ENCODE data around the gene GP5. TPM values are rescaled to one million over a fixed set of nuclear protein-coding genes. Genes with fewer than 3 reads are reported as not detected.

Gene GP5
- polyA plus RNA-seq, 3 donors from 2014 or later = 0.20 to 0.37 TPM; not detected in 1

GRCh38 chr3:194380326-194380725, 18.7 kb downstream of the GP5 start:
- Mint-ChIP-seq H3K27me3 (ENCODE audit: low read depth in 3 of 3) (peaks cover 2 to 8% (median 5%) of the 10 kb centered on the region in 3 donors), H3K4me1 (no peaks in the 10 kb centered on the region), H3K4me3 (no peak overlapping the region)

GRCh38 chr3:194379651-194380050, 19.4 kb downstream of the GP5 start:
- peaks cover 2 to 7% (median 2%) of the 10 kb centered on the region in 3 donors for H3K27me3 Mint-ChIP-seq (ENCODE audit: low read depth in 3 of 3)
- DNase-seq = no peak
- H3K4me1 Mint-ChIP-seq = no peaks in the 10 kb centered on the region
- no peaks in the 10 kb centered on the region for H3K9me3 Mint-ChIP-seq
- no peaks in the 10 kb centered on the region for H3K36me3 Mint-ChIP-seq
- no peak overlapping the region for H3K27ac Mint-ChIP-seq
- H3K4me3 Mint-ChIP-seq = no peak overlapping the region

More at GRCh38 chr3:194380326-194380725, 18.7 kb downstream of the GP5 start:
- Mint-ChIP-seq H3K9me3 (no peaks in the 10 kb centered on the region), H3K27ac (no peak overlapping the region), H3K36me3 (no peaks in the 10 kb centered on the region)
- no peak for DNase-seq

GRCh38 chr3:194379231-194379630, 19.8 kb downstream of the GP5 start:
- no peaks in the 10 kb centered on the region for H3K4me1 Mint-ChIP-seq
- H3K27me3 Mint-ChIP-seq (ENCODE audit: low read depth in 3 of 3) = peaks cover 2 to 7% (median 2%) of the 10 kb centered on the region in 3 donors
- H3K9me3 Mint-ChIP-seq = no peaks in the 10 kb centered on the region
- H3K27ac Mint-ChIP-seq = no peak overlapping the region
- H3K4me3 Mint-ChIP-seq = no peak overlapping the region
- no peaks in the 10 kb centered on the region for H3K36me3 Mint-ChIP-seq
- no peak for DNase-seq

- no peak for DNase-seq
- H3K9me3 Mint-ChIP-seq = no peaks in the 10 kb centered on the region
- peaks cover 0 to 5% (median 2%) of the 10 kb centered on the region in 3 donors for H3K27me3 Mint-ChIP-seq (ENCODE audit: low read depth in 3 of 3)
- H3K36me3 Mint-ChIP-seq = no peaks in the 10 kb centered on the region
- no peak overlapping the region for H3K4me3 Mint-ChIP-seq
- H3K4me1 Mint-ChIP-seq = no peaks in the 10 kb centered on the region
- no peak overlapping the region for H3K27ac Mint-ChIP-seq
Measured at GRCh38 chr3:194377708-194378107, 21.4 kb downstream of the GP5 start.

GRCh38 chr3:194376241-194376560, 22.9 kb downstream of the GP5 start:
- no peak for DNase-seq
- Mint-ChIP-seq H3K4me3 (no peak overlapping the region), H3K36me3 (no peaks in the 10 kb centered on the region), H3K27ac (no peak overlapping the region), H3K27me3 (ENCODE audit: low read depth in 3 of 3) (peaks cover 0 to 5% (median 2%) of the 10 kb centered on the region in 3 donors), H3K9me3 (no peaks in the 10 kb centered on the region), H3K4me1 (no peaks in the 10 kb centered on the region)

GRCh38 chr3:194375473-194376240, 23.4 kb downstream of the GP5 start:
- Mint-ChIP-seq H3K4me1 (no peaks in the 10 kb centered on the region), H3K27me3 (ENCODE audit: low read depth in 3 of 3) (peaks cover 0 to 5% (median 2%) of the 10 kb centered on the region in 3 donors), H3K9me3 (no peaks in the 10 kb centered on the region), H3K27ac (no peak overlapping the region), H3K4me3 (no peak overlapping the region), H3K36me3 (no peaks in the 10 kb centered on the region)
- DNase-seq = no peak

GRCh38 chr3:194374935-194375334, 24.1 kb downstream of the GP5 start:
- Mint-ChIP-seq H3K4me1 (no peaks in the 10 kb centered on the region), H3K27ac (no peak overlapping the region), H3K4me3 (no peak overlapping the region), H3K36me3 (no peaks in the 10 kb centered on the region), H3K9me3 (no peaks in the 10 kb centered on the region), H3K27me3 (ENCODE audit: low read depth in 3 of 3) (peaks cover 2 to 5% (median 2%) of the 10 kb centered on the region in 3 donors)
- no peak for DNase-seq

GRCh38 chr3:194373899-194374298, 25.2 kb downstream of the GP5 start:
- H3K9me3 Mint-ChIP-seq = no peaks in the 10 kb centered on the region
- no peaks in the 10 kb centered on the region for H3K4me1 Mint-ChIP-seq
- H3K27me3 Mint-ChIP-seq (ENCODE audit: low read depth in 3 of 3) = peaks cover 2 to 10% (median 5%) of the 10 kb centered on the region in 3 donors

GRCh38 chr3:194373028-194373427, 26.0 kb downstream of the GP5 start:
- Mint-ChIP-seq H3K27ac (no peak overlapping the region), H3K27me3 (ENCODE audit: low read depth in 3 of 3) (peaks cover 2 to 8% (median 5%) of the 10 kb centered on the region in 3 donors), H3K4me3 (no peak overlapping the region), H3K36me3 (no peaks in the 10 kb centered on the region), H3K4me1 (no peaks in the 10 kb centered on the region), H3K9me3 (no peaks in the 10 kb centered on the region)
- DNase-seq = no peak

More at GRCh38 chr3:194373899-194374298, 25.2 kb downstream of the GP5 start:
- H3K36me3 Mint-ChIP-seq = no peaks in the 10 kb centered on the region
- no peak for DNase-seq
- H3K27ac Mint-ChIP-seq = no peak overlapping the region
- no peak overlapping the region for H3K4me3 Mint-ChIP-seq

- no peak for DNase-seq
- Mint-ChIP-seq H3K4me1 (no peaks in the 10 kb centered on the region), H3K27ac (no peak overlapping the region), H3K9me3 (no peaks in the 10 kb centered on the region), H3K27me3 (ENCODE audit: low read depth in 3 of 3) (peaks cover 2 to 8% (median 5%) of the 10 kb centered on the region in 3 donors), H3K36me3 (no peaks in the 10 kb centered on the region), H3K4me3 (no peak overlapping the region)
Measured at GRCh38 chr3:194370753-194371152, 28.3 kb downstream of the GP5 start.

- DNase-seq = no peak
- Mint-ChIP-seq H3K36me3 (no peaks in the 10 kb centered on the region), H3K4me3 (no peak within 1 kb of the TSS), H3K4me1 (no peaks in the 10 kb centered on the region), H3K9me3 (no peaks in the 10 kb centered on the region), H3K27me3 (ENCODE audit: low read depth in 3 of 3) (peaks cover 2 to 7% (median 5%) of the 10 kb centered on the region in 3 donors), H3K27ac (no peak within 1 kb of the TSS)
Measured at GRCh38 chr3:194369522-194370279, 29.4 kb downstream of the GP5 start, which contains the start of gene LRRC15. TSS of gene LRRC15 (minus strand) at chr3:194369743. CDS start at chr3:194361043, 8,700 bp downstream.

GRCh38 chr3:194368918-194369317, 30.1 kb downstream of the GP5 start:
- Mint-ChIP-seq H3K36me3 (no peaks in the 10 kb centered on the region), H3K27me3 (ENCODE audit: low read depth in 3 of 3) (peaks cover 2 to 7% (median 5%) of the 10 kb centered on the region in 3 donors), H3K27ac (no peak overlapping the region), H3K9me3 (no peaks in the 10 kb centered on the region), H3K4me3 (no peak overlapping the region), H3K4me1 (no peaks in the 10 kb centered on the region)
- no peak for DNase-seq

- Mint-ChIP-seq H3K27me3 (ENCODE audit: low read depth in 3 of 3) (peaks cover 2 to 7% (median 5%) of the 10 kb centered on the region in 3 donors), H3K4me3 (no peak overlapping the region), H3K27ac (no peak overlapping the region), H3K4me1 (no peaks in the 10 kb centered on the region), H3K9me3 (no peaks in the 10 kb centered on the region), H3K36me3 (no peaks in the 10 kb centered on the region)
- no peak for DNase-seq
Measured at GRCh38 chr3:194367992-194368841, 30.8 kb downstream of the GP5 start.
